SHP77 treated with DMSO at 0.1 percent for 48 hours (cell line): ENCODE data around the gene PDIA5.

Experiments used
- DNase-seq: peaks from one replicate; lab custom pipeline; 2025; lab: John Stamatoyannopoulos, UW

Gene PDIA5

DNA sequence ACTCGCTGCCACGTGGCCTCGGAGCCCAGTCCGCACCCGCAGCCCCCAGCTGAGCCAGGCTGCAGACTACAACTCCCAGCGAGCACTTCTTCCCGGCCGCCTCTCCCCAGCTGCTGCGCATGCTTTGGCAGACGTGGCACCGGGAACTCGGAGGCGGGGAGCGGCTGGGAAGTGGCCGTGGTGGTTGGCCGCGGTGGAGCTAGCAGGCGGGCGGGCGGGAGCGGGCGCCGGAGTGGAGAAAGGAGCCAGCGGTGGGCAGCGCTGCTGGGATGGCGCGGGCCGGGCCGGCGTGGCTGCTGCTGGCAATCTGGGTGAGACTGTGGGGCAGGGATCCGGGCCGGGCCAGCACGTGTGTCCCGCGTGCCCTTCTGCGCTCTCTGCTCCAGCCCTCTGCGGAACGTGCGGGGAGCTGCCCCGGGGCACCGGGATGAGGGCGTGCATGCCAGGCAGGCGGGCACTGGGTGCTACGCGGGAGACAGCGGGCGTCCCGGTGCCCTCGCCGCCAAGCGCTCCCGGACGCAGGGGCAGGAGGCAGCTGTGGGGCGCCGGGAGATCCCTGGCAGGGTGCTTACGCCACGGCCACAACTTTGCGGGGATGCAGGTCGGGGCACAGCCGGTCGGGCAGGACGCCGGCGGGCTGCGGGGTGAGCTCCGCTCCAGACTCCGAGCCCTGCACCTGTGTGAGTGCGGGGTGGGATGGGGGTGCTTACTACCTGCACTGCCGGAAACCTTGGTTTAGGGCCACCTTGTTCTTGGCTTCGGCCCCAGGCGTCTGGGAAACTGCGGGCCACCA, at the start of gene PDIA5:
Gene PDIA5 (plus strand): TSS at position 130 of the 793 bp plus-strand sequence. CDS start 140 bp downstream, at position 270.
- DNase-seq, result peak; percentile 76

- no peak for DNase-seq
Measured at GRCh38 chr3:123018683-123019082, 48.1 kb upstream of the PDIA5 start.

DNA sequence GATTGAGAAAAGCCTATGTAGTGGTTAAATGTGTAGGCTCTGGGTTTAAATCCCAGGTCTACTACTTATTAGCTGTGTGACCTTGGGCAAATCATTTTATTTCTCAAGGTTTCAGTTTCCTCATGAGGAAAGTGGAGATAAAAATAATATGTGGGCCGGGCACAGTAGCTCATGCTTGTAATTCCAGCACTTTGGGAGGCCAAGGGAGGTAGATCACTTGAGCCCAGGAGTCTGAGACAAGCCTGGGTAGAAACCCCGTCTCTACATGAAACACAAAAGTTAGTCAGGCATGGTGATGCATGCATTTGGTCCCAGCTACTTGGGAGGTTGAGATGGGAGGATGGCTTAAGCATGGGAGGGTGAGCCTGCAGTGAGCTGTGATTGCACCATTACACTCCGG, 47.7 kb upstream of the PDIA5 start:
- no peak for DNase-seq

- DNase-seq, result no peak
Measured at GRCh38 chr3:123019591-123019990, 47.2 kb upstream of the PDIA5 start.

DNA sequence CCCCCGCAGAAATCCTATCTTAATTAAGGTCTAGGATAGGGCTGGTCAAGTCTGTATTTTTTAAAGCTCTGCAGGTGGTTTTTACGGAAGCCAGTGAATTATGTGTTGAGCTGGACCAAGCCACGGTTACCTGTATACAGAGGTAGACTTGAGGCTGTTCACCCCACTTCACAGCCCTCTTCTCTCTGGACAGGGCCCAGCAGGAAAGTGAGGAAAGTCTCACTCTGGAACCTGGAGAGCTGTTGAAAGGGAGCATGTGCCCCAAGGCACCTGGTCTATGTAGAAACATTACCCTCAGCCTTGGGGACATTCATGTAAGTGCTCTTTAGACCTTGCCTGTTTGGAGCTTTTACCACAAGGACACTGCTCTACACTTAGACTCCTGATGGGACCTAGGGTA, 46.1 kb upstream of the PDIA5 start:
- DNase-seq, result no peak

DNA sequence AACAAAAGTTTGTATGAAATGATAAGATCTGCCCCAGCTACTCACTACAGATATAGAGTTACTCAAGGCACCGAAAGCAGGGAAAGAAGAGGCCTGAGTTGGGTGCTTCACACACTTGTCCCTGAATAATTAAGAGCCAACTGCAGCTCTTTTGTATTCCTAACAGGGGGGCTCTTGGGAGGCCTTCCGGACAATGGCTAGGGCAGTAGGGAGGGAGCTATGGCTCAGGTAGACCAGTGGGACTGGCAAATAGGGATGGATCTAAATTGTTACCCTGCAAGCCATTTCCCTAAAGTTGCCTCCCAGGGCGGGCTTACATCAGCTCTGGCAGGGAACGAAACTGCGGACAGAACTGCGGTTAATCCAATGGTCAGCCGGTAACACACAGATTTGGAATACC, 45.4 kb upstream of the PDIA5 start:
- no peak for DNase-seq

GRCh38 chr3:123021996-123022510, 44.8 kb upstream of the PDIA5 start:
- no peak for DNase-seq

DNA sequence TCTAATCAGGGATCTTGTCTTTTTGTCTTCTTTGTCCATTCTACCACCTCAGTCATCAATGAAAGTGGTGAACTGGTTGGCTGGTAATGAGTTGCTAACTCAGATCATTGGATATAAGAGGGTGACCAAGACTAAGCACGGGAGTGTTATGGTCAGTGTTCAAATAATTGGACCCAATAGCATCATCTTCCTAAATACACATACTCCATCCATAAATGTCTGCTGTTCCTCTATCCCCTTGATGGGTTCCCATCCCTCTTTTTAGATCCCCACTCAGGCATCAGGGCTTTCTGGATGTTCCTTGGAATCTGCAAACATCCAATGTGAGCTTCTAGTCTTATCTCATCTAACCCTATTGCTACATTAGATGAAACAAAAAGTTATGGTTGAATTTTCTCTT, 42.8 kb upstream of the PDIA5 start:
- DNase-seq, result no peak

GRCh38 chr3:123025642-123026521, 40.9 kb upstream of the PDIA5 start:
- no peak for DNase-seq

DNA sequence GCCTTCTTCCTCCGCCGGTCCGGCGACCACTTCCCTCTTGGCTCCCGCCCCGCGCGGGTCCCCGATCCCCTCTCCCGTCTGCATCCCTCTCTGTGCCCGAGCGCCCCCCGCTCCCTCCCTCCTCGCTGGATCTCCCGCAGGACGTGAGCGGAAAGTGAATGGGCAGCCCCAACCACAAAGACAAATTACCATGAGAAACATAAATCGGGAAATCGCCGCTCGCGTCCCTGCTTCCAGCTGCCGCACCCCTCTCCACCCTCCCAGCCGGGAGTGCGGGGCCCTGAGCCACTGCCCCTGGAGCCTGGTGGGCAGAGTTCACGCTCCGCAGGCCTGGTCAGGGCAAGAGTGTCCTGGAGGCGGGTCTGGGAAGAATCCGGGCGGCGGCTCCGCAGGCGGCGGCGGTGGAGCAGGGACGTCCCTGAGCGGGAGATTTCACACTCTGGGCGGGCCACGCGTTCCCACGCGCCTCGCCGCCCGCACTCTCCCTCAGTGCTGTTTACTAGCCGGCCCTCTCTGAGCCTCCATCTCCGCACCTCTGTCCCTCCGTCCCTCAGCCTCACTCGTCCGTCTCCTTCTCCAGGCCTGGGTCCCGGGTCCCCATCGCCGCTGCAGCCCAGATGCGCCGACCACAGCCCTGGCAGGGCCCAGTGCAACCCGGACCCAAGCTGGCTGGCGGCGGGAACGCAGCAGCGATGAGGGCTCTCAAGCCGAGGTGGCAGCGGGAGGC, 40.1 kb upstream of the PDIA5 start:
- DNase-seq, result no peak

- DNase-seq, result no peak
Measured at GRCh38 chr3:123027292-123028232, 39.3 kb upstream of the PDIA5 start, which contains the start of gene SEMA5B. TSS of gene SEMA5B (minus strand) at chr3:123027763. CDS start at chr3:122961263, 66,500 bp downstream.

- DNase-seq, result no peak
Measured at GRCh38 chr3:123028233-123028828, 38.5 kb upstream of the PDIA5 start.

- DNase-seq, result no peak
Measured at GRCh38 chr3:123031051-123031450, 35.8 kb upstream of the PDIA5 start.

DNA sequence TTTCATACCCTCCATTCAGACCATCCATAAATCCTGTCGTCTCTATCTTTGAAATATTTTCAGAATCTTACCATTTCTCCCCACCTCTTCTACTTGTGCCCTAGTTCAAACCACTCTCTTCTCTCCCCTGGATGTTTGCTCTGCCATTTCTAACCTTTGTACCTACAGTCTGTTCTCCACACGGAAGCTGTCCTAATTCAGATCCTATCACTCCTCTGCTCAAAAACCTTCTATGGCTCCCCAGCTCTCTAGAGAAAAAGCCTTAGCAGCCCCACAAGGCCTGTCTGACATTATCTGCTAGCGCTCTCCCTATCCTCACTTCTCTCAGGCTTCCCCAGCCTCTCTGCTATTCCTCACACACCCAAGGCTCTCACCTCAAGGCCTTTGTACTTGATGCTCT, 34.8 kb upstream of the PDIA5 start:
- no peak for DNase-seq

GRCh38 chr3:123034120-123034519, 32.7 kb upstream of the PDIA5 start:
- no peak for DNase-seq

GRCh38 chr3:123034996-123035395, 31.8 kb upstream of the PDIA5 start:
- DNase-seq, result no peak

- no peak for DNase-seq
Measured at GRCh38 chr3:123036352-123037014, 30.3 kb upstream of the PDIA5 start.

DNA sequence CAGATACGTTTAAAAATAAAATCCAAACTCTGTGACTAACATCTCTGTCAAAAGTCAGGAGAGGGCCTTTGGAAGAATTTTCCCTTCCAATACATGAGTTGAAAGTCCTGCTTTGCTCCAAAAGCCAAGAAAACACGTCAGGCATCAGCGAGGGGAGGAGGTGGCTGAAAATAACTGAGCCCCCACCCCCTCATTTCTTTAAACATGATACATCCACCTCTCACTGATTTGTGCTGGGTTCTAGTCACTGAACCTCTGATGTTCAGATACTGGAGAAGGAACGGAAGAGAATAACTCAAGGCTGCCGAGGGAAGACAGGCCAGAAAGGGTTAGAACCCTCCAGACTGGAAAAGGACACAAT, 29.8 kb upstream of the PDIA5 start:
- no peak for DNase-seq

GRCh38 chr3:123038751-123039150, 28.1 kb upstream of the PDIA5 start:
- DNase-seq, result no peak

DNA sequence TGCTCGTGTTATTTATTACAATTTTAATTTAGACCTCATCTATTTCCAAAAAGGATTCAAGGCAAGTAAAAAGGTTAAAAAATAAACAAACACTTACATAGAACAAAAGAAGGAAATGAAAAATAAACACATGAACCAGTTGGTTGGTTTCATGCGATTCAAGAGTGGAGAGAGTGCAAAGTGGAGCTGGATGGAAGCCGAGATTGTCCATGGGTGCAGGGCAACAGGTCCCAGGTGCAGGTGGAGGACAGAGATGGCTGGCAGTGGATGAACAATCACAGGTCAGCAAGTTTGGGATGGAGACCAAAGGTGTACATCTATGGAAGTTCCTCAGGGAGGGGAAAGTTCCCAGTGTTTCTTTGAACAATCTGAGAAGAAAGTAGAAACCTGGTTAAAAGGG, 27.6 kb upstream of the PDIA5 start:
- DNase-seq, result no peak
